ENCODE data around the gene ODAD4.
A peak's percentile ranks its signal among the peaks of the same experiment; 100 is the strongest.

The ODAD4 gene

GRCh38 chr17:41930009-41930832, at the start of gene ODAD4:
Gene ODAD4, plus strand, starts transcription at chr17:41930617. Its CDS starts 107 bp downstream, at chr17:41930724.
- FAIRE-seq (peak; percentile 93), DNase-seq (ENCODE audit: insufficient read length, low spot score) (peak; percentile 99)

GRCh38 chr17:41882756-41883155, 47.7 kb upstream of the ODAD4 start:
- DNase-seq (ENCODE audit: insufficient read length, low spot score) (no peak), FAIRE-seq (no peak)

GRCh38 chr17:41885733-41886132, 44.7 kb upstream of the ODAD4 start:
- DNase-seq (ENCODE audit: insufficient read length, low spot score) = peak; percentile 49
- no peak for FAIRE-seq

GRCh38 chr17:41888332-41888965, 42.0 kb upstream of the ODAD4 start:
- DNase-seq (ENCODE audit: insufficient read length, low spot score) (no peak), FAIRE-seq (no peak)

- DNase-seq (ENCODE audit: insufficient read length, low spot score) (no peak), FAIRE-seq (no peak)
Measured at GRCh38 chr17:41891135-41892020, 39.0 kb upstream of the ODAD4 start.

GRCh38 chr17:41892021-41892376, 38.4 kb upstream of the ODAD4 start:
- DNase-seq (ENCODE audit: insufficient read length, low spot score) = no peak
- FAIRE-seq = peak; percentile 38

- no peak for FAIRE-seq
- DNase-seq (ENCODE audit: insufficient read length, low spot score) = no peak
Measured at GRCh38 chr17:41893384-41893783, 37.0 kb upstream of the ODAD4 start.

- peak; percentile 63 for FAIRE-seq
- DNase-seq (ENCODE audit: insufficient read length, low spot score) = peak; percentile 68
Measured at GRCh38 chr17:41894791-41895331, 35.6 kb upstream of the ODAD4 start.

- no peak for DNase-seq (ENCODE audit: insufficient read length, low spot score)
- FAIRE-seq = no peak
Measured at GRCh38 chr17:41895617-41896016, 34.8 kb upstream of the ODAD4 start.

GRCh38 chr17:41896726-41897125, 33.7 kb upstream of the ODAD4 start:
- DNase-seq (ENCODE audit: insufficient read length, low spot score) (no peak), FAIRE-seq (no peak)

GRCh38 chr17:41901646-41902045, 28.8 kb upstream of the ODAD4 start:
- no peak for FAIRE-seq
- DNase-seq (ENCODE audit: insufficient read length, low spot score) = no peak

GRCh38 chr17:41904242-41904841, 26.1 kb upstream of the ODAD4 start:
- FAIRE-seq = no peak
- no peak for DNase-seq (ENCODE audit: insufficient read length, low spot score)

- DNase-seq (ENCODE audit: insufficient read length, low spot score) (no peak), FAIRE-seq (peak; percentile 28)
Measured at GRCh38 chr17:41905172-41905571, 25.2 kb upstream of the ODAD4 start.

GRCh38 chr17:41906465-41907184, 23.8 kb upstream of the ODAD4 start:
- no peak for FAIRE-seq
- no peak for DNase-seq (ENCODE audit: insufficient read length, low spot score)

GRCh38 chr17:41907185-41907556, 23.2 kb upstream of the ODAD4 start:
- peak; percentile 26 for FAIRE-seq
- DNase-seq (ENCODE audit: insufficient read length, low spot score) = no peak

- no peak for DNase-seq (ENCODE audit: insufficient read length, low spot score)
- peak; percentile 76 for FAIRE-seq
Measured at GRCh38 chr17:41907633-41908539, 22.5 kb upstream of the ODAD4 start.

GRCh38 chr17:41909088-41909487, 21.3 kb upstream of the ODAD4 start:
- FAIRE-seq (no peak), DNase-seq (ENCODE audit: insufficient read length, low spot score) (no peak)

- FAIRE-seq (peak; percentile 92), DNase-seq (ENCODE audit: insufficient read length, low spot score) (peak; percentile 59)
Measured at GRCh38 chr17:41910701-41911391, 19.6 kb upstream of the ODAD4 start.

Measured in HTR-8/SVneo (cell line).